Thyroid gland (tissue), 4 donors: ENCODE results near the gene FBXO24. TPM values are rescaled to one million over a fixed set of nuclear protein-coding genes. Genes with fewer than 3 reads are reported as not detected.
A peak's percentile ranks its signal among the peaks of the same experiment; 100 is the strongest.
"Not testable (repeated sequence)": the region's sequence is repeated elsewhere in the genome, so short reads cannot be mapped to it uniquely, and the experiment has no call there.

Experiments
- DNase-seq, 2 donors: peaks; one replicate each; pipeline ENCODE4 v3.0.0-alpha.2; 2019
- H3K27ac ChIP-seq, 3 donors: fragments of 200-600 bp; sonication (generic); 1 replicate in 2 of 3; 2 replicates in 1 of 3; pipeline ENCODE4 v1.5.1; 2016 to 2019; ENCODE audit warnings: mild to moderate bottlenecking in 1 of 3, moderate library complexity in 1 of 3
- H3K27me3 ChIP-seq: fragments of 200-600 bp; sonication (generic); one replicate; pipeline ENCODE4 v1.5.1; 2019
- H3K36me3 ChIP-seq, 2 donors: fragments of 200-600 bp; sonication (generic); one replicate each; pipeline ENCODE4 v1.5.1; 2016 to 2019
- H3K4me1 ChIP-seq, 2 donors: fragments of 200-600 bp; sonication (generic); one replicate each; pipeline ENCODE4 v1.5.1; 2017 to 2019
- H3K4me3 ChIP-seq, 3 donors: fragments of 200-600 bp; sonication (generic); replicated peaks in 1 of 3; 1 replicate in 2 of 3; 2 replicates in 1 of 3; pipeline ENCODE4 v1.5.1; 2016; ENCODE audit warnings: mild to moderate bottlenecking in 1 of 3
- H3K9me3 ChIP-seq: fragments of 200-600 bp; sonication (generic); one replicate; pipeline ENCODE4 v1.5.1; 2017
- POLR2A ChIP-seq, 2 donors: fragments of 450-650 bp; IDR thresholded peaks; one replicate each; pipeline ENCODE4 v1.6.1; 2017; ENCODE audit warnings: antibody characterized with exemption in 2 of 2, mild to moderate bottlenecking in 2 of 2, moderate library complexity in 1 of 2
- whole genome bisulfite sequencing, 2 donors: methylation state at CpG; one replicate each; pipeline ENCODE4 v1.1.5; 2017; 5-methylcytosine and 5-hydroxymethylcytosine counted together
- intact Hi-C: fragments of 100-400 bp; cut with DNase I; formaldehyde crosslinking; loops from one replicate; pipeline ENCODE4 v1.15.1; 2023
- total RNA-seq, 4 donors: library from RNA; depleted of rRNA; stranded (reverse); fragments of >200 nt; gene quantifications; one replicate each; pipeline ENCODE4 v1.2.3, GENCODE V29; 2016
- TF ChIP-seq, protein P1 (sequence below), 6 experiments: fragments of 200-600 bp in 3 of 6; fragments of 450-650 bp in 3 of 6; sonication (generic) in 3 of 6; IDR thresholded peaks; one replicate each; pipeline ENCODE4 v1.5.1; 2016 to 2019; ENCODE audit warnings: antibody characterized with exemption in 6 of 6, mild to moderate bottlenecking in 2 of 6, inconsistent platforms in 1 of 6, moderate library complexity in 1 of 6

The FBXO24 gene
- total RNA-seq, 4 donors from 2014 or later: 0.13 to 0.88 (median 0.50) TPM

DNA sequence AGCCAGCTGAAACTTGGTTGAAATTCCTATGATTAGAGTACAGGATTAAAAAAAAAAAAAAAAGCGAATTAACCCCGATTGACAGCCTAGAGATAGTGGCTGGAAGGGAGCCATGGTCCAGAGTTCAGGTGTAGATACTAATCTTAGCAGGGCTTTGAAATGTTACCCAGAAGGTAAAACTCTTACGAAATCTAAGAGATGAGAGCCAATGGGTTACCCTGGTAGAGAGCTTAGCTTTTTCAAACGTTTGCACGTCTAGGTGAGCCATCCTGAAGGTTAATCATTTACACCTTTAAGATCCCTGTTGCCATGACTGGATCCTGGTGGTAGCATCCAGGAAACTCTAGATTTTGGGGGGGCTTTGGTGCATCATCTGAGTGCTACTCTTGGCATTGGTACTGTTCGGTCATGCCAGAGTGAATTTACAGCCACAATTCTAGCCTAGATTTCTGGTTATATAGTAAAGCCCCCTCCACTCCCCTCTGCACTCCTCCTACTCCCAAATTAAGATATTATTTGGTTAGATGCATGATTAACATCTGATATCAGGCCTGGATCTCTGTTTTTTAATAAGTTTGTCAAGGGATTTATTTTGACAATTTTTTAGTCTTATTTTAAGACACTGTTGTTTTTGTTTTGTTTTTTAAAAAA, 45.9 kb upstream of the FBXO24 start:
- no peak for TF ChIP-seq POLR2A (IDR thresholded peaks at IDR 0.05)
- TF ChIP-seq, protein P1, sequence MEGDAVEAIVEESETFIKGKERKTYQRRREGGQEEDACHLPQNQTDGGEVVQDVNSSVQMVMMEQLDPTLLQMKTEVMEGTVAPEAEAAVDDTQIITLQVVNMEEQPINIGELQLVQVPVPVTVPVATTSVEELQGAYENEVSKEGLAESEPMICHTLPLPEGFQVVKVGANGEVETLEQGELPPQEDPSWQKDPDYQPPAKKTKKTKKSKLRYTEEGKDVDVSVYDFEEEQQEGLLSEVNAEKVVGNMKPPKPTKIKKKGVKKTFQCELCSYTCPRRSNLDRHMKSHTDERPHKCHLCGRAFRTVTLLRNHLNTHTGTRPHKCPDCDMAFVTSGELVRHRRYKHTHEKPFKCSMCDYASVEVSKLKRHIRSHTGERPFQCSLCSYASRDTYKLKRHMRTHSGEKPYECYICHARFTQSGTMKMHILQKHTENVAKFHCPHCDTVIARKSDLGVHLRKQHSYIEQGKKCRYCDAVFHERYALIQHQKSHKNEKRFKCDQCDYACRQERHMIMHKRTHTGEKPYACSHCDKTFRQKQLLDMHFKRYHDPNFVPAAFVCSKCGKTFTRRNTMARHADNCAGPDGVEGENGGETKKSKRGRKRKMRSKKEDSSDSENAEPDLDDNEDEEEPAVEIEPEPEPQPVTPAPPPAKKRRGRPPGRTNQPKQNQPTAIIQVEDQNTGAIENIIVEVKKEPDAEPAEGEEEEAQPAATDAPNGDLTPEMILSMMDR (IDR thresholded peaks at IDR 0.05): no peak
- no peaks in the 10 kb centered on the region for H3K36me3 ChIP-seq
- no peaks in the 10 kb centered on the region for H3K27me3 ChIP-seq
- 35 to 36% methylated on average over 6 of the region's 6 CpGs for WGBS, 2 donors
- intact Hi-C loops: no loop called here
- H3K4me3 ChIP-seq: peak overlapping the region in 2 of 3 donors; percentile 40 to 83
- no peaks in the 10 kb centered on the region for H3K9me3 ChIP-seq
- peaks cover 22 to 32% of the 10 kb centered on the region in 2 donors for H3K4me1 ChIP-seq
- H3K27ac ChIP-seq: peak overlapping the region in 1 of 3 donors; percentile 50
- DNase-seq: no peak

- H3K27ac ChIP-seq, H3K9me3 ChIP-seq, DNase-seq, intact Hi-C loops, H3K36me3 ChIP-seq, H3K4me3 ChIP-seq, H3K27me3 ChIP-seq: not testable (repeated sequence)
- peaks cover 33 to 43% of the 10 kb centered on the region in 2 donors for H3K4me1 ChIP-seq
- WGBS, 2 donors: 83 to 85% methylated on average over 7 of the region's 7 CpGs
Measured at GRCh38 chr7:100541309-100541708, 44.8 kb upstream of the FBXO24 start.

DNA sequence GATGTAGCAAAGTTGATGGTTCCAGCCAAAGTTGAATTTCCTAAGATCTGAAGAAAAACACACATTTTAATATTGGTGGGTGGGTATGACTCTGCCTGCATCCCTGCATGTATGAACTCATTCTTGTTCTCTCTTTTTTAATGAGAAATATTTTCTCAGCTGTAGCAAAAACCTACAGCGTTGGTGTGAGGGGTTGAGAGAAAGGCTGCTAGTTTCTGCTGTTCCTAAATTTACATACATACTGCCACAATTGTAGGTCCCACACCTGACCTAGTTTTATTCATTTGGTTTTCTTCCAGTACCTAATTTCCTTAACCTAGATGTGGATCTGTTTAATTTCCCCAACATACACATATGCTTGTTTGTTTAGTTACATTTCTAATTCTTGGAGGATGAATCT, 42.5 kb upstream of the FBXO24 start:
- TF ChIP-seq POLR2A (IDR thresholded peaks at IDR 0.05): no peak
- TF ChIP-seq, protein P1 (IDR thresholded peaks at IDR 0.05): no peak
- Histone ChIP-seq H3K9me3 (no peaks in the 10 kb centered on the region), H3K4me3 (no peak overlapping the region), H3K27ac (peak overlapping the region in 2 of 3 donors; percentile 96 to 99), H3K4me1 (peaks cover 55 to 62% of the 10 kb centered on the region in 2 donors), H3K27me3 (no peaks in the 10 kb centered on the region), H3K36me3 (no peaks in the 10 kb centered on the region)
- no peak for DNase-seq
- 59 to 74% methylated on average over 1 of the region's 1 CpG for whole genome bisulfite sequencing, 2 donors
- intact Hi-C loops: no loop called here

GRCh38 chr7:100544386-100544785, 41.7 kb upstream of the FBXO24 start:
- Histone ChIP-seq H3K9me3 (no peaks in the 10 kb centered on the region), H3K36me3 (no peaks in the 10 kb centered on the region), H3K27ac (peak overlapping the region; percentile 96 to 99 (median 96)), H3K4me3 (no peak overlapping the region), H3K4me1 (peaks cover 57 to 70% of the 10 kb centered on the region in 2 donors), H3K27me3 (no peaks in the 10 kb centered on the region)
- WGBS, 2 donors: 38 to 41% methylated on average over 5 of the region's 5 CpGs
- DNase-seq: no peak
- intact Hi-C loops: no loop called here
- TF ChIP-seq, protein P1 (IDR thresholded peaks at IDR 0.05): no peak
- no peak for TF ChIP-seq POLR2A (IDR thresholded peaks at IDR 0.05)

GRCh38 chr7:100544967-100545359, 41.2 kb upstream of the FBXO24 start:
- peak; percentile 32 for DNase-seq
- no peak overlapping the region for H3K4me3 ChIP-seq
- no peaks in the 10 kb centered on the region for H3K27me3 ChIP-seq
- H3K4me1 ChIP-seq: peaks cover 54 to 71% of the 10 kb centered on the region in 2 donors
- WGBS, 2 donors: 3 to 4% methylated on average over 1 of the region's 1 CpG
- H3K9me3 ChIP-seq: no peaks in the 10 kb centered on the region
- H3K27ac ChIP-seq: peak overlapping the region; percentile 96 to 99 (median 96)
- peak in 1 of 2 donors; percentile 46 for TF ChIP-seq POLR2A (IDR thresholded peaks at IDR 0.05)
- TF ChIP-seq, protein P1 (IDR thresholded peaks at IDR 0.05): no peak
- H3K36me3 ChIP-seq: no peaks in the 10 kb centered on the region
- intact Hi-C loops: no loop called here
